SK-N-SH (cell line): Measurements from ENCODE around the gene HS3ST4.

Experiments
- CTCF ChIP-seq: fragments of 200-600 bp; sonication (generic); IDR thresholded peaks from 2 replicates; pipeline ENCODE4 v1.6.1; 2017; ENCODE audit warnings: antibody characterized with exemption, mild to moderate bottlenecking, moderate library complexity
- JUND ChIP-seq: IDR thresholded peaks from 2 replicates; pipeline ENCODE4 v1.4.0; 2012
- NFIC ChIP-seq: IDR thresholded peaks from 2 replicates; pipeline ENCODE4 v1.4.0; 2012; ENCODE audit warnings: borderline replicate concordance
- POLR2AphosphoS5 ChIP-seq: IDR thresholded peaks from 2 replicates; pipeline ENCODE4 v1.6.1; 2012; ENCODE audit warnings: low read depth, low read length
- RFX5 ChIP-seq: IDR thresholded peaks from 2 replicates; pipeline ENCODE4 v1.6.1; 2012; ENCODE audit warnings: mild to moderate bottlenecking, improper control_type of control experiment, low read length
- SMC3 ChIP-seq: IDR thresholded peaks from 2 replicates; pipeline ENCODE4 v1.6.1; 2012; ENCODE audit warnings: low read depth, low read length, improper control_type of control experiment
- TAF1 ChIP-seq: IDR thresholded peaks from 2 replicates; pipeline ENCODE4 v1.6.1; 2012; ENCODE audit warnings: low read depth, mild to moderate bottlenecking, low read length, moderate library complexity, borderline replicate concordance
- USF2 ChIP-seq: fragments of 150-350 bp; IDR thresholded peaks from 2 replicates; pipeline ENCODE4 v1.6.1; 2017; ENCODE audit warnings: antibody characterized with exemption, low read length, low read depth, borderline replicate concordance
- TF ChIP-seq, protein P1 (sequence below): IDR thresholded peaks from 2 replicates; pipeline ENCODE4 v1.4.0; 2012; ENCODE audit warnings: low read depth, borderline replicate concordance
- TF ChIP-seq, protein P2 (sequence below): IDR thresholded peaks from 2 replicates; pipeline ENCODE4; 2012

- TF ChIP-seq CTCF (no peak), NFIC (no peak), TAF1 (no peak), USF2 (no peak), POLR2AphosphoS5 (no peak), RFX5 (no peak), SMC3 (no peak), JUND (no peak)
- TF ChIP-seq, protein P1, sequence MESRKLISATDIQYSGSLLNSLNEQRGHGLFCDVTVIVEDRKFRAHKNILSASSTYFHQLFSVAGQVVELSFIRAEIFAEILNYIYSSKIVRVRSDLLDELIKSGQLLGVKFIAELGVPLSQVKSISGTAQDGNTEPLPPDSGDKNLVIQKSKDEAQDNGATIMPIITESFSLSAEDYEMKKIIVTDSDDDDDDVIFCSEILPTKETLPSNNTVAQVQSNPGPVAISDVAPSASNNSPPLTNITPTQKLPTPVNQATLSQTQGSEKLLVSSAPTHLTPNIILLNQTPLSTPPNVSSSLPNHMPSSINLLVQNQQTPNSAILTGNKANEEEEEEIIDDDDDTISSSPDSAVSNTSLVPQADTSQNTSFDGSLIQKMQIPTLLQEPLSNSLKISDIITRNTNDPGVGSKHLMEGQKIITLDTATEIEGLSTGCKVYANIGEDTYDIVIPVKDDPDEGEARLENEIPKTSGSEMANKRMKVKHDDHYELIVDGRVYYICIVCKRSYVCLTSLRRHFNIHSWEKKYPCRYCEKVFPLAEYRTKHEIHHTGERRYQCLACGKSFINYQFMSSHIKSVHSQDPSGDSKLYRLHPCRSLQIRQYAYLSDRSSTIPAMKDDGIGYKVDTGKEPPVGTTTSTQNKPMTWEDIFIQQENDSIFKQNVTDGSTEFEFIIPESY = no peak
- TF ChIP-seq, protein P2, sequence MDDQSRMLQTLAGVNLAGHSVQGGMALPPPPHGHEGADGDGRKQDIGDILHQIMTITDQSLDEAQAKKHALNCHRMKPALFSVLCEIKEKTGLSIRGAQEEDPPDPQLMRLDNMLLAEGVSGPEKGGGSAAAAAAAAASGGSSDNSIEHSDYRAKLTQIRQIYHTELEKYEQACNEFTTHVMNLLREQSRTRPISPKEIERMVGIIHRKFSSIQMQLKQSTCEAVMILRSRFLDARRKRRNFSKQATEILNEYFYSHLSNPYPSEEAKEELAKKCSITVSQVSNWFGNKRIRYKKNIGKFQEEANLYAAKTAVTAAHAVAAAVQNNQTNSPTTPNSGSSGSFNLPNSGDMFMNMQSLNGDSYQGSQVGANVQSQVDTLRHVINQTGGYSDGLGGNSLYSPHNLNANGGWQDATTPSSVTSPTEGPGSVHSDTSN = no peak
These were observed 35.1 kb upstream of the HS3ST4 start for GRCh38 chr16:25656639-25657038.
